Parathyroid adenoma (tissue), 2 donors: ENCODE measurements around the gene IFI27L1.

ENCODE experiments used
- H2AFZ ChIP-seq: fragments of 300-600 bp; sonication (generic); one replicate; pipeline ENCODE4 v1.7.0; 2017; ENCODE audit warnings: antibody characterized with exemption, mild to moderate bottlenecking
- H3K27ac ChIP-seq: fragments of 300-600 bp; sonication (generic); one replicate; pipeline ENCODE4 v1.7.0; 2017
- H3K27me3 ChIP-seq: fragments of 300-600 bp; sonication (generic); one replicate; pipeline ENCODE4 v1.7.0; 2017; ENCODE audit warnings: low read length; ENCODE audit not compliant: control insufficient read depth, insufficient read depth
- H3K36me3 ChIP-seq: fragments of 300-600 bp; sonication (generic); one replicate; pipeline ENCODE4 v1.7.0; 2017; ENCODE audit warnings: low read length; ENCODE audit not compliant: control insufficient read depth, insufficient read depth
- H3K4me1 ChIP-seq: fragments of 300-600 bp; sonication (generic); one replicate; pipeline ENCODE4 v1.7.0; 2017; ENCODE audit warnings: control low read depth
- H3K4me2 ChIP-seq: fragments of 300-600 bp; sonication (generic); one replicate; pipeline ENCODE4 v1.7.0; 2017; ENCODE audit warnings: low read length
- H3K4me3 ChIP-seq: fragments of 300-600 bp; sonication (generic); one replicate; pipeline ENCODE4 v1.7.0; 2017; ENCODE audit warnings: low read depth, low read length
- H3K79me2 ChIP-seq: fragments of 300-600 bp; sonication (generic); one replicate; pipeline ENCODE4 v1.7.0; 2017; ENCODE audit warnings: control low read depth
- H3K9ac ChIP-seq: fragments of 300-600 bp; sonication (generic); one replicate; pipeline ENCODE4 v1.7.0; 2017; ENCODE audit warnings: mild to moderate bottlenecking
- H3K9me3 ChIP-seq: fragments of 300-600 bp; sonication (generic); one replicate; pipeline ENCODE4 v1.7.0; 2017; ENCODE audit warnings: low read length; ENCODE audit not compliant: control insufficient read depth
- TF ChIP-seq, protein P1 (sequence below): fragments of 300-600 bp; sonication (generic); IDR thresholded peaks from one replicate; pipeline ENCODE4 v1.7.0; 2017; ENCODE audit warnings: antibody characterized with exemption, mild to moderate bottlenecking
- donor health status: primary hyperparathyroidism.

IFI27L1 gene

DNA sequence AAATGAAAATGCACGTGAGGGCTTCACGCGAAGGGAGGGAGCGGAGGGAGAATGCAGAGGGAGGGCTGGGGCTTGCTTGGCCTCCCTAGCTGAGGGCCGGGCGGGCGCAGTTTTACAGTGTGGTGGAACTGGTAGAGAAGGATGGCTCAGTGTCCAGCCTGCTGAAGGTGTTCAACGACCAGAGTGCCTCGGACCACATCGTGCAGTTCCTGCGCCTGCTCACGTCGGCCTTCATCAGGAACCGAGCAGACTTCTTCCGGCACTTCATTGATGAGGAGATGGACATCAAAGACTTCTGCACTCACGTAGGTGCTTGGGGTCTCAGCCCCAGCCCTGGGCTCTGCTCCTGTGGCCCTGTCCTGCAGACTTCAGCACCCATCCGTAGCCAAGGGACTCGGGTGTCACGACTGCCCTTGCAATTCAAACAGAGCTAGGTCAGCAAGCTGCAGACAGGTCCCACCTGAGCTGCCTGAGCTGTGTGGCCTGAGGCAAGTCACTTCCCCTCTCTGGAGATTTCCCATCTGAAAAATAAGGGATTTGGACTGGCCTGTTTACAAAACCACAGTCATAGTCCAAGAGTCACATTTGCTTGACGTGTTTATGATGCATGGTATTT lies 36.5 kb upstream of the IFI27L1 start:
- no peaks in the 10 kb centered on the region for H3K79me2 ChIP-seq
- no peaks in the 10 kb centered on the region for H3K27me3 ChIP-seq
- H3K4me2 ChIP-seq, result no peak overlapping the region
- no peaks in the 10 kb centered on the region for H3K4me1 ChIP-seq
- H3K36me3 ChIP-seq, result no peaks in the 10 kb centered on the region
- no peak overlapping the region for H3K27ac ChIP-seq
- TF ChIP-seq, protein P1, sequence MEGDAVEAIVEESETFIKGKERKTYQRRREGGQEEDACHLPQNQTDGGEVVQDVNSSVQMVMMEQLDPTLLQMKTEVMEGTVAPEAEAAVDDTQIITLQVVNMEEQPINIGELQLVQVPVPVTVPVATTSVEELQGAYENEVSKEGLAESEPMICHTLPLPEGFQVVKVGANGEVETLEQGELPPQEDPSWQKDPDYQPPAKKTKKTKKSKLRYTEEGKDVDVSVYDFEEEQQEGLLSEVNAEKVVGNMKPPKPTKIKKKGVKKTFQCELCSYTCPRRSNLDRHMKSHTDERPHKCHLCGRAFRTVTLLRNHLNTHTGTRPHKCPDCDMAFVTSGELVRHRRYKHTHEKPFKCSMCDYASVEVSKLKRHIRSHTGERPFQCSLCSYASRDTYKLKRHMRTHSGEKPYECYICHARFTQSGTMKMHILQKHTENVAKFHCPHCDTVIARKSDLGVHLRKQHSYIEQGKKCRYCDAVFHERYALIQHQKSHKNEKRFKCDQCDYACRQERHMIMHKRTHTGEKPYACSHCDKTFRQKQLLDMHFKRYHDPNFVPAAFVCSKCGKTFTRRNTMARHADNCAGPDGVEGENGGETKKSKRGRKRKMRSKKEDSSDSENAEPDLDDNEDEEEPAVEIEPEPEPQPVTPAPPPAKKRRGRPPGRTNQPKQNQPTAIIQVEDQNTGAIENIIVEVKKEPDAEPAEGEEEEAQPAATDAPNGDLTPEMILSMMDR, result no peak
- no peak overlapping the region for H3K4me3 ChIP-seq
- H2AFZ ChIP-seq, result no peak overlapping the region
- H3K9ac ChIP-seq, result no peak overlapping the region
- no peaks in the 10 kb centered on the region for H3K9me3 ChIP-seq

DNA sequence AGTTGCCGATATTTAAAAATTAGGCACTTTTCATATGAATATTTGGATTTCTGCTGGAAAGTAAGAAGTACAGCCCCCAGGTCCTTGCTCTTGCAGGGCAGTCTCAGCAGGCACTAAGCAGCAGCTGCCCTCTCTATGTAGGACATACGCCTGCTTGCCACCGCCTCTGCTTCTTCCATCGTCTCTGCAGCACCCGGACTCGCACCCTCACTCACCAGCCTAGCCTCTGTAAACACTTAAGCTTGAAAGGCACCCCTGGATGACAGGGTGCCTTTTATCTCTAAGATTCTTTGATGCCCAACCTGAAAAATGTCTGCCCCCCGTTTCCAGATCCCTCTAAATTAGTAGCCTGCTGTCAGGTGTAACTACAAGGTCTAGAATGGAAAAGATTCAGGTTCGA lies 36.0 kb upstream of the IFI27L1 start:
- Histone ChIP-seq H3K27ac (no peak overlapping the region), H3K9me3 (no peaks in the 10 kb centered on the region)

DNA sequence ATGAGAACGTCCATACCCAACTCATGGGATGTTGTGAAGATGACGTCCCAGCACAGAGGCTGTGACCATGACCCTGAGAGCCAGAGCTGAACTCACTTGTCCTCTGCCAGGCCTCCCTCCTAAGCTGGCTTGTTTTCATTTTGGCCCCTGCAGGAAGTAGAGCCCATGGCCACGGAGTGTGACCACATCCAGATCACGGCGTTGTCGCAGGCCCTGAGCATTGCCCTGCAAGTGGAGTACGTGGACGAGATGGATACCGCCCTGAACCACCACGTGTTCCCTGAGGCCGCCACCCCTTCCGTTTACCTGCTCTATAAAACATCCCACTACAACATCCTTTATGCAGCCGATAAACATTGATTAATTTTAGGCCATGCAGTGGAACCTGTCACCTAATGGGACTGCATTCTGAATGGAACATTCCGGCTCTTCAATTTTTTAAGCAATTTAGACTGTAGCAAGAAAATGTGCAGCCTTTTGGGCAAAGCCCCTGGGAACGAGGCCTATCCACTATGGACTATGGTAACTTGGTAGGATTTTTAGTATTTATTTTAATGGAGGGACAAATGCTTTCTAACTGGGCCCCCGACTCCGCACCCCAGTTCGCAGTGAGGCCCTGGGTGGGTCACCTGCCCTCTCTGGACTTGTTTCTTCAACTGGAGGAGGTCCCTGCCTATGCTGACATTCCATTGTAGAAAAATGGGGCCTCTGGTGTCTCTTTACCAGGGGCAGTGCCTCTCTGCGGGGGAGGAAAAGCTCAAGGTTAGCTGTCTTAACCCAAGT lies 35.4 kb upstream of the IFI27L1 start:
- no peaks in the 10 kb centered on the region for H3K79me2 ChIP-seq
- TF ChIP-seq, protein P1, result no peak
- no peak overlapping the region for H3K9ac ChIP-seq
- H2AFZ ChIP-seq, result no peak overlapping the region
- no peak overlapping the region for H3K4me3 ChIP-seq
- no peaks in the 10 kb centered on the region for H3K36me3 ChIP-seq
- no peak overlapping the region for H3K27ac ChIP-seq
- H3K27me3 ChIP-seq, result no peaks in the 10 kb centered on the region
- no peak overlapping the region for H3K4me2 ChIP-seq
- H3K4me1 ChIP-seq, result no peaks in the 10 kb centered on the region
- H3K9me3 ChIP-seq, result no peaks in the 10 kb centered on the region

More for the DNA sequence above, 36.0 kb upstream of the IFI27L1 start:
- Histone ChIP-seq H3K9ac (no peak overlapping the region), H3K27me3 (no peaks in the 10 kb centered on the region), H3K4me2 (no peak overlapping the region), H3K36me3 (no peaks in the 10 kb centered on the region), H3K79me2 (no peaks in the 10 kb centered on the region), H2AFZ (no peak overlapping the region), H3K4me3 (no peak overlapping the region), H3K4me1 (no peaks in the 10 kb centered on the region)
- TF ChIP-seq, protein P1, result no peak

DNA sequence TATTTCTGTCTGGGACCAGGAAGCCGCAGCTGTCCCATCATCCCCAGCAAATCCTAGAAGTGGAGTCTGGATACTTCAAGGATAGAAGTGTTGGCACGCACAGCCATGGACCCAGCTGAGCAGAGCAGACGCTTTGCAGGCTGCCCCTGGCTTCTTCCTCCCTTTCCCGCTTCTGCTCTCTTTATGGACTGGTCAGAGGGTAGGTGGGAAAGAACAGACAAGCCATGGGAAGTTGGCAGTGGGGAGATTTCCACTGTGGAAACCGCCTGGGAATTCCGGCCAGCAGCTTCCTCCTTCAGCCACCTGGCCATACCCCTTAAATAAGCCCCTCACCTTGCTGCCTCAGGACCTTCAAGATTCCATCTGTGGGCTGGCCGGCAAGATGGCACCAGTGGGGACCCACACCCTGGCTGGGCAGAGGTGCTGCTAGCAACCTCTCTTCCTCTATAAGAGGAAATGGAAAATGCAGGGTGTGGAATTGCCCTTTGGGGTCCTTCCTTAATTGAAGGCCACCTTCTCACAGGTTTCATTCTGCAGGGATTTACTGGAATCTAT lies 34.3 kb upstream of the IFI27L1 start:
- H3K36me3 ChIP-seq, result no peaks in the 10 kb centered on the region
- no peaks in the 10 kb centered on the region for H3K27me3 ChIP-seq
- no peak overlapping the region for H2AFZ ChIP-seq

More for the DNA sequence above, 34.3 kb upstream of the IFI27L1 start:
- Histone ChIP-seq H3K4me2 (no peak overlapping the region), H3K4me1 (peaks cover 7% of the 10 kb centered on the region), H3K9ac (no peak overlapping the region), H3K79me2 (peaks cover 3% of the 10 kb centered on the region), H3K4me3 (no peak overlapping the region), H3K9me3 (no peaks in the 10 kb centered on the region), H3K27ac (no peak overlapping the region)
- TF ChIP-seq, protein P1, result no peak
